ENCODE results near the gene PXDN.

GRCh38 chr2:1770566-1771380 lies 26.5 kb upstream of the PXDN start:
- TF ChIP-seq CTCF (IDR thresholded peaks at IDR 0.05) (no peak), EP300 (IDR thresholded peaks at IDR 0.05) (no peak), POLR2AphosphoS5 (IDR thresholded peaks at IDR 0.05) (no peak)

Measured in suprapubic skin (tissue), 4 donors.